Measurements from ENCODE around the gene SPATC1L. TPM values are rescaled to one million over a fixed set of nuclear protein-coding genes. Genes with fewer than 3 reads are reported as not detected.

Gene SPATC1L
- total RNA-seq, 2 donors from 2014 or later = 6.2 to 6.9 TPM

DNA sequence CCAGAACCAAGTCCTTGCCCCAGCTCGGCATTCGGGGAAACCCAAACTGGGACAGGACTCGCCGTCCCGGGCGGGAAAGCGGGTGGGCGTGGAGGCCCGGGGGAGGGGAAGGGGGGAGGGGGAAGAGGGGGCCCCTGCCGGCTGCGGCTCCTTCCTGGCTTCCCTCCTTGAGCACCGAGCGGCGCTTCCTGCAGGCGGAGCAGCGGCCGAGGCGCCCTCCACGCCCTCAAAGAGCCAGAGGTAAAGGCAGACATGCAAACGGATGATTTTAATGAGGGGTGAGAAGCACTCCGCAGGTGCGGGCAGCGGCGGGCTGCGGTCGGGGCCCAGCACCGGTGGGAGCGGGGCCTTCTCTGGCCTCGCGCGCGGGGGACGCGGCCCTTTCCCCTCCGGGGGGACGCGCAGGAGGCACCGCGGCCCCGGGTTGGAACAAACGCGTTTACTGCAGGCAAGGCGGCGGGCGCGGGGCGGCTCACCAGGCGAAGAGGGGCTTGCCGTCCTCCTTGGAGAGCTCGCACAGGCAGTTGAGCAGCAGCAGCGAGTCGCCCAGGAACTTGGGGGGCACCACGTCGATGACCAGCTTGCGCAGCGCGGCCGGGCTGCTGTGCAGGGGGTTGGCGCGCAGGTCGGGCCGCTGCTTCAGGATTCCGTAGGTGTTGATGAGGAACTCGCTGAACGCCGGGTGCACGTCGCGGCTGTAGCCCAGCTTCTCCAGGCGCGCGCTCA, 23.2 kb downstream of the SPATC1L start:
- Histone ChIP-seq H3K27me3 (no peaks in the 10 kb centered on the region), H3K9ac (ENCODE audit: low read depth in 2 of 2, low read length in 2 of 2) (no peak overlapping the region), H3K9me3 (no peaks in the 10 kb centered on the region), H3K27ac (no peak overlapping the region), H3K4me3 (no peak overlapping the region), H3K4me1 (no peaks in the 10 kb centered on the region), H3K36me3 (no peaks in the 10 kb centered on the region)
- TF ChIP-seq, protein P1, sequence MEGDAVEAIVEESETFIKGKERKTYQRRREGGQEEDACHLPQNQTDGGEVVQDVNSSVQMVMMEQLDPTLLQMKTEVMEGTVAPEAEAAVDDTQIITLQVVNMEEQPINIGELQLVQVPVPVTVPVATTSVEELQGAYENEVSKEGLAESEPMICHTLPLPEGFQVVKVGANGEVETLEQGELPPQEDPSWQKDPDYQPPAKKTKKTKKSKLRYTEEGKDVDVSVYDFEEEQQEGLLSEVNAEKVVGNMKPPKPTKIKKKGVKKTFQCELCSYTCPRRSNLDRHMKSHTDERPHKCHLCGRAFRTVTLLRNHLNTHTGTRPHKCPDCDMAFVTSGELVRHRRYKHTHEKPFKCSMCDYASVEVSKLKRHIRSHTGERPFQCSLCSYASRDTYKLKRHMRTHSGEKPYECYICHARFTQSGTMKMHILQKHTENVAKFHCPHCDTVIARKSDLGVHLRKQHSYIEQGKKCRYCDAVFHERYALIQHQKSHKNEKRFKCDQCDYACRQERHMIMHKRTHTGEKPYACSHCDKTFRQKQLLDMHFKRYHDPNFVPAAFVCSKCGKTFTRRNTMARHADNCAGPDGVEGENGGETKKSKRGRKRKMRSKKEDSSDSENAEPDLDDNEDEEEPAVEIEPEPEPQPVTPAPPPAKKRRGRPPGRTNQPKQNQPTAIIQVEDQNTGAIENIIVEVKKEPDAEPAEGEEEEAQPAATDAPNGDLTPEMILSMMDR (IDR thresholded peaks at IDR 0.05) = no peak
- intact Hi-C loops (cut with DNase I) = no loop called here
- DNase-seq = peak; percentile 16

DNA sequence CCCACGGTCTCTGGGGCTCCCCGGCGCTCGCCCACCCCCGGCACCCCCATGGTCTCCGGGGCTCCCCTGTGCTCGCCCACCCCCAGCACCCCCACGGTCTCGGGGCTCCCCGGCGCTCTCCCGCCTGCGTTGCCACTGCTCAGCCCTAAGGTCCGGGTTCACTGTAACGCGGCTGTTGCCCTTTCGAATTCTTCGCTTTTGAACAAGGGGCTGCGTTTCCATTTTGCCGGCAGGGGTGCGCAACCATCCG, 23.7 kb downstream of the SPATC1L start:
- H3K36me3 ChIP-seq = no peaks in the 10 kb centered on the region
- no peaks in the 10 kb centered on the region for H3K4me1 ChIP-seq
- no peak overlapping the region for H3K9ac ChIP-seq (ENCODE audit: low read depth in 2 of 2, low read length in 2 of 2)
- intact Hi-C loops (cut with DNase I) = no loop called here
- no peak overlapping the region for H3K4me3 ChIP-seq
- no peak overlapping the region for H3K27ac ChIP-seq
- H3K27me3 ChIP-seq = no peaks in the 10 kb centered on the region
- TF ChIP-seq, protein P1 (IDR thresholded peaks at IDR 0.05) = no peak
- peak; percentile 9 for DNase-seq
- no peaks in the 10 kb centered on the region for H3K9me3 ChIP-seq

DNA sequence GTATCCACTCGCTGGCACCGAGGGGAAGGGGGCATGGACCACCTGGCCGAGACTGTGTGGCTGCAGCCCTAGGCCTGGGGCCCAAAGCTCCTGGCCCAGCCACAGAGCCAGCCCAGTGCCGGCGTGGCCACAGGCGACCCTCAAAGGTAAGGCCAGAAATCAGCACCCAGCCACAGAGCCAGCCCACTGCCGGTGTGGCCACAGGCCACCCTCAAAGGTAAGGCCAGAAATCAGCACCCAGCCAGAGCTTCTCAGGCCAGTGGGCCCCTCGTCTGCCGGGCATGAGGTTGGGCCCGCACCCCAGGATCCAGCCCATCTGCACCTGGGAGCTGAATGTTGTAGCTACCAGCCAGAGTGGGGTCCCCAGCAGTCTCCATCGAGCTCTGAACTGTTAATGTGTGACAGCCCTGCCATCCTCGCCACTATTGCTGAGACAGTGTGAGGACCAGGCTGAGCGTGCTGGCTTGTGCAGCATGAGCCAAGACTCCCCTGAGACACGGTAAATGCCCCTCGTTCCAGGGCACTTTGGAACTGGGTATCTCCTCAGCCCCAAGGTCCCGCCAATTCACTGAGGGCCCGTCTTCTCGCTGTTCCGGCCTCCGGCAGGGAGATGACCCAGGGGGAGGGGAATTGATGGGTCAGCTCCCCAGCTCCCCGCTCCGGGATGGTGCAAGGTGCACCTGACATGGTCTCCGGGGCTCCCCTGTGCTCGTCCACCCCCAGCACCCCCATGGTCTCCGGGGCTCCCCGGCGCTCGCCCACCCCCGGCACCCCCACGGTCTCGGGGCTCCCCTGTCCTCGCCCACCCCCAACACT, 24.2 kb downstream of the SPATC1L start:
- Histone ChIP-seq H3K4me3 (no peak overlapping the region), H3K27ac (no peak overlapping the region), H3K27me3 (no peaks in the 10 kb centered on the region), H3K36me3 (no peaks in the 10 kb centered on the region), H3K9me3 (no peaks in the 10 kb centered on the region), H3K9ac (ENCODE audit: low read depth in 2 of 2, low read length in 2 of 2) (no peak overlapping the region), H3K4me1 (no peaks in the 10 kb centered on the region)
- intact Hi-C loops (cut with DNase I) = no loop called here
- DNase-seq = peak; percentile 11
- TF ChIP-seq, protein P1 (IDR thresholded peaks at IDR 0.05) = no peak

DNA sequence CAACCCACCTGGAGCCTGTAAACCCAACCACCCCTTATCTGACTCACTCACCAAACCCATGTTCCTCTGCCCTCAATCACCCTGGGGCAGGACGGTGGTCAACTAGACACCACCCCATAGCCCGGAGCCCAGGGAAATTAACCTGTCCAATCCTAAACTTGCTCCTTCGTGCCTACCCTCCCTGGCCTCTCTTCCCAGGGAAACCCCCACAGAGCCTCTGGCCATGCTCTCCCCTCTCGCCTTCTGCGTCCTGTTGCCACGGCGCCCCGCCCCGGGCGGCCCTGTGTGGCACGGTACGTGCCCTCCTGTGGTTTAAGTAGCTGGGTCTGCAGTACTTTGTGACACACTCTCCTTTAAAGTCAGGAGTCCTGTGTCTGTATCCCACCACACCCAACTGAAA, 24.9 kb downstream of the SPATC1L start:
- TF ChIP-seq, protein P1 (IDR thresholded peaks at IDR 0.05) = no peak
- no peak overlapping the region for H3K27ac ChIP-seq
- no peak overlapping the region for H3K4me3 ChIP-seq
- peak; percentile 10 for DNase-seq
- intact Hi-C loops (cut with DNase I) = no loop called here
- H3K36me3 ChIP-seq = no peaks in the 10 kb centered on the region
- no peaks in the 10 kb centered on the region for H3K27me3 ChIP-seq
- no peaks in the 10 kb centered on the region for H3K4me1 ChIP-seq
- H3K9me3 ChIP-seq = no peaks in the 10 kb centered on the region
- no peak overlapping the region for H3K9ac ChIP-seq (ENCODE audit: low read depth in 2 of 2, low read length in 2 of 2)

DNA sequence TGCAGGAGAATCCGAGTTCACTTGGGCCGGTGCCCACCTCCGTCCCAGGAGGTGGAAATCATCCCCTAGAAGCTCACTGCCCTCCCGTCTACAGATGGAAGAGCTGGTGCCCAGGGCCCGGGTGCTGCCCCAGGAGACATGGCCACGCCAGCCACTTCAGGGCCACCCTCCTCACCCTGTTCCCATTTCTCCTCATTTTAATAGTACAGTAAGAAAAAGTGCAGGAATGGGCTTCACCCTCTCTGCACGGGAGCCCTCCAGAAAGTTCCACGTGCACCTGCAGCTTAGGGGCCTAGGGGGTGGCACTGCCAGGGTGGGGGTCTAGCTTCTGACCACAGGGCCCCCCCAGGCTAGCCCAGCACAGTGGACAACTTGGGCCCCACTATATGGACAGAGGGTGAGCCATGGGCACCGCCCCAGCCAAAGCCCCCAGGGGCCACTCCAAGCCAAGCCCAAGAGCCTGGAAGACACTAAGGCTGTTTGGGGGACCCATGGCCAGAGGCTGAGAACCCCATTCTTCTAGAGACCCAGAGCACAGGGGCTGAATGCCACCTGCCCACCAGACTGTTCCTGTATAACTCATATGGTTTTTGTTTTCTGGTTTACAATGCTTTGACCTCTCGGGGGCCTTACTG, 25.5 kb downstream of the SPATC1L start:
- no peak for DNase-seq

More for the DNA sequence above, 25.5 kb downstream of the SPATC1L start:
- no peaks in the 10 kb centered on the region for H3K9me3 ChIP-seq
- no peak overlapping the region for H3K4me3 ChIP-seq
- intact Hi-C loops (cut with DNase I) = no loop called here
- TF ChIP-seq, protein P1 (IDR thresholded peaks at IDR 0.05) = no peak
- no peaks in the 10 kb centered on the region for H3K4me1 ChIP-seq
- no peaks in the 10 kb centered on the region for H3K36me3 ChIP-seq
- no peaks in the 10 kb centered on the region for H3K27me3 ChIP-seq
- no peak overlapping the region for H3K9ac ChIP-seq (ENCODE audit: low read depth in 2 of 2, low read length in 2 of 2)
- H3K27ac ChIP-seq = no peak overlapping the region
